BE2C (cell line): ENCODE data around the gene SCGB3A1.

ENCODE experiments used
- DNase-seq: peaks from one replicate; pipeline ENCODE4 v3.0.0-alpha.2; 2020
- H3K27me3 ChIP-seq: fragments of 250-450 bp; sonication (Bioruptor Pico); 2 replicates; pipeline ENCODE4 v1.5.1; 2020; ENCODE audit warnings: mild to moderate bottlenecking
- H3K36me3 ChIP-seq: fragments of 250-450 bp; sonication (Bioruptor Pico); 2 replicates; pipeline ENCODE4 v1.5.1; 2020; ENCODE audit warnings: mild to moderate bottlenecking
- H3K4me1 ChIP-seq: fragments of 250-450 bp; sonication (Bioruptor Pico); 2 replicates; pipeline ENCODE4 v1.5.1; 2020
- H3K4me3 ChIP-seq: 2 replicates; pipeline ENCODE4 v1.5.1; 2011; ENCODE audit warnings: low read depth, low read length
- H3K9me3 ChIP-seq: fragments of 250-450 bp; sonication (Bioruptor Pico); 2 replicates; pipeline ENCODE4 v1.5.1; 2020
- TF ChIP-seq, protein P1 (sequence below): IDR thresholded peaks from 2 replicates; pipeline ENCODE4 v1.5.1; 2012; ENCODE audit warnings: mild to moderate bottlenecking, low read depth, low read length

The SCGB3A1 gene

DNA sequence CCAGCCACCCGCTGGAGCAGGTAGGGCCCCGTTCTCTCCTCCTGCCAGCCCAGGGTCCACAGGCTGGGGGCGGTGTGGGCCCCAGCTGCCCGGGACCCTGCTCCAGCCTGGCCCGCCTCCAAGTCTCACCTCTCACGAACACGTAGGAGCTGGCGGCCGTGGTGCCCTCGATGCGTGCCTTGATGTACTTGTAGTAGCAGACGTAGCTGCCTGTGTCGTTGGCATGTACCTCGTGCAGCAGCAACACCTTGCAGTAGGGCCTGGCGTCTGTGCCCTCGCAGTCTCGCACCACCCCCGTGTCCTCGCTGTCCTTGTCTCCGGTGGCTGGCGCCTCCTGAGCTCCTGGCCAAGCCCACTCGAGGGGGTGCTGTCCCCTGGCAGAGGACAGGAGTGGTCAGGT lies 39.1 kb upstream of the SCGB3A1 start:
- DNase-seq: no peak
- no peaks in the 10 kb centered on the region for H3K27me3 ChIP-seq
- no peaks in the 10 kb centered on the region for H3K36me3 ChIP-seq
- TF ChIP-seq, protein P1, sequence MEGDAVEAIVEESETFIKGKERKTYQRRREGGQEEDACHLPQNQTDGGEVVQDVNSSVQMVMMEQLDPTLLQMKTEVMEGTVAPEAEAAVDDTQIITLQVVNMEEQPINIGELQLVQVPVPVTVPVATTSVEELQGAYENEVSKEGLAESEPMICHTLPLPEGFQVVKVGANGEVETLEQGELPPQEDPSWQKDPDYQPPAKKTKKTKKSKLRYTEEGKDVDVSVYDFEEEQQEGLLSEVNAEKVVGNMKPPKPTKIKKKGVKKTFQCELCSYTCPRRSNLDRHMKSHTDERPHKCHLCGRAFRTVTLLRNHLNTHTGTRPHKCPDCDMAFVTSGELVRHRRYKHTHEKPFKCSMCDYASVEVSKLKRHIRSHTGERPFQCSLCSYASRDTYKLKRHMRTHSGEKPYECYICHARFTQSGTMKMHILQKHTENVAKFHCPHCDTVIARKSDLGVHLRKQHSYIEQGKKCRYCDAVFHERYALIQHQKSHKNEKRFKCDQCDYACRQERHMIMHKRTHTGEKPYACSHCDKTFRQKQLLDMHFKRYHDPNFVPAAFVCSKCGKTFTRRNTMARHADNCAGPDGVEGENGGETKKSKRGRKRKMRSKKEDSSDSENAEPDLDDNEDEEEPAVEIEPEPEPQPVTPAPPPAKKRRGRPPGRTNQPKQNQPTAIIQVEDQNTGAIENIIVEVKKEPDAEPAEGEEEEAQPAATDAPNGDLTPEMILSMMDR: no peak
- H3K4me3 ChIP-seq: no peak overlapping the region
- H3K9me3 ChIP-seq: no peaks in the 10 kb centered on the region; the same call in 1 of the 2 replicates
- no peaks in the 10 kb centered on the region for H3K4me1 ChIP-seq

DNA sequence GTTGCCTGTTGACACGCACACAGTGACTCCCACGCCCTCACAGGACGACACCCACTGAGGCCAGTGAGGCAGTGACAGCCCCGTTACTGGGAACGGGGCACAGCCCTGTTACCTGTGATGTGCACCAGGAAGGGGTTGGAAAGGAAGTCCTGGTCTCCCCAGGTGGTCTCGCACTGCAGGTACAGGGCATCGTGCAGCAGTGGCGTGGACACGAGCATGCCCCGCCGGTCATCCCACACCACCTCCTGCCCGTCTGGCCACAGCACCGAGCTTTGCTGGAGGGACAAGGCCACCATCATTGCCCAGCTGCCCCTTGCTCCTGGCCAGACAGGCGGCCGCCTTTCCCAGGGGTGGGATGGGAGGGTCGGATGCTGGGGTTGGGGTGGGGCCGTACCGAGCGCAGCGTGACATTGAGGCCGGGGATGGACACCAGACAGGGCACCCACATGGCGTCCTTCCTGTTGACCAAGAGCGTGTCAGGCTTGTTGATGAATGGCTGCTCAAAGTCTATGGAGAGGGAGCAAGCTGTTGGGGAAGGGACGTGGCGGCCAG lies 38.6 kb upstream of the SCGB3A1 start:
- Histone ChIP-seq H3K9me3 (no peaks in the 10 kb centered on the region; the same call in 1 of the 2 replicates), H3K4me3 (no peak overlapping the region), H3K27me3 (no peaks in the 10 kb centered on the region), H3K4me1 (no peaks in the 10 kb centered on the region), H3K36me3 (no peaks in the 10 kb centered on the region)
- DNase-seq: no peak
- TF ChIP-seq, protein P1: no peak

DNA sequence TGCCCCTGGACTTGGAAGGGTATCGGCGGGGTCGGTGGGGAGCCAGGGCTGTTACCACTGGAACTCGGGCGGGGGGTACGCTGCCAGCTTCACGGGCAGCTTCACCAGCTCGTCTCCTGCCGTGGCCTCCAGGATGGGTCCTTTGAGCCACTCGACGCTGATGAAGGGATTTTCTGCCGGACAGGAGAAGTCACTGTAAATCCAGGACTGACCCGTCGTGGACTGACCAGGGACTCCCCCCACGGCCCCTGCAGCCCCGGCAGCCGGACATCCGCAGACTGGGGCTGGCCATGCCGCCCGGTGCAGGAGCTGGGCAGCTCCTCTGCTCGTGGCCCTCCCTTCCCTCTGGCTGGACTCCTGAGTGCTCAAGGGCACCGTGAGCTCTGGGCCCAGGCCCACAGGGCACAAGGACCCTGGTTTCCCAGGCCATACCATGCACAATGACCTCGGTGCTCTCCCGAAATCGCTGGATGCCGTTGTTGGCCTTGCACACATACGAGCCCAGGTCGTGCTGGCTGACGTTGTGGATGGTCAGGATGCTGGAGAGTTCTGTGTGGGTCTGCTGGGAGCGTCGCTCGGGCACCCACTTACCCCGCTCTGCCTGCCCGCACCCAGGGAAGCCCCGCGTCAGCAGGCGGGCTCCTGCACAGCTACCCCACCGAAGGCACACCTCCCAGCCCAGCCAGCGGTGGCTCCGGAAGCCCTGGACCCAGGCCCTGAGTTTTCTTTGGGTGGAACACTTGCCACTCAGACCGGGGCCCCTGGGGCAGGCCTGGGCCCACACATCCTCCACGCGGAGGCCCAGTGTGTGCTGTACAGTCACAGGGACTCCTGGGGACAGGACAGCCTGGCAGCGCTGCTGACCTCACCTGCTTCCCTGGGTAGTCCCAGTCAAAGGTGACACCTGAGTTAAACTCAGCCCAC lies 37.8 kb upstream of the SCGB3A1 start:
- TF ChIP-seq, protein P1: no peak
- Histone ChIP-seq H3K4me1 (no peaks in the 10 kb centered on the region), H3K36me3 (no peaks in the 10 kb centered on the region), H3K27me3 (no peaks in the 10 kb centered on the region), H3K9me3 (no peaks in the 10 kb centered on the region; the same call in 1 of the 2 replicates), H3K4me3 (no peak overlapping the region)
- DNase-seq: no peak

DNA sequence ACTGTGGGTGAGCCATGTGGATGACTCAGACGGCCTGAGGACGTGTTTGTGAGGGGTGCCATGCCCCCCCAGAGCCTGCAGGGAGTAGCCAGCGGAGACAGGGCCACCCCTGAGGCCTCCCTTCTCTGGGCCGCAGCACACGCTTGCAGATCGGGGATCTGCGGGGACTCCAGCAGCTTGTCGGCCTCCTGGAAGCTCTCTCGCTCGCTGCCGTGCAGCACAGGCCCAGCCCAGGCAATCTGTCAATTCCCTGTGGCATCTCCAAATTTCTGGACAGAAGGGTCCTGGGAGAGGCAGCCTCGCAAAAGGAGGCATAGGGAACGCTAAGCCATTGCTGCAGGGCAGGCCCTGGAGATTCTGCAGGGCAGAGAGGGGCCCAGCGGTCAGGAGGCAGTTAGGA lies 36.9 kb upstream of the SCGB3A1 start:
- no peak for DNase-seq
- Histone ChIP-seq H3K4me3 (no peak overlapping the region), H3K27me3 (no peaks in the 10 kb centered on the region), H3K36me3 (no peaks in the 10 kb centered on the region), H3K9me3 (no peaks in the 10 kb centered on the region; the same call in 1 of the 2 replicates), H3K4me1 (no peaks in the 10 kb centered on the region)
- TF ChIP-seq, protein P1: no peak

DNA sequence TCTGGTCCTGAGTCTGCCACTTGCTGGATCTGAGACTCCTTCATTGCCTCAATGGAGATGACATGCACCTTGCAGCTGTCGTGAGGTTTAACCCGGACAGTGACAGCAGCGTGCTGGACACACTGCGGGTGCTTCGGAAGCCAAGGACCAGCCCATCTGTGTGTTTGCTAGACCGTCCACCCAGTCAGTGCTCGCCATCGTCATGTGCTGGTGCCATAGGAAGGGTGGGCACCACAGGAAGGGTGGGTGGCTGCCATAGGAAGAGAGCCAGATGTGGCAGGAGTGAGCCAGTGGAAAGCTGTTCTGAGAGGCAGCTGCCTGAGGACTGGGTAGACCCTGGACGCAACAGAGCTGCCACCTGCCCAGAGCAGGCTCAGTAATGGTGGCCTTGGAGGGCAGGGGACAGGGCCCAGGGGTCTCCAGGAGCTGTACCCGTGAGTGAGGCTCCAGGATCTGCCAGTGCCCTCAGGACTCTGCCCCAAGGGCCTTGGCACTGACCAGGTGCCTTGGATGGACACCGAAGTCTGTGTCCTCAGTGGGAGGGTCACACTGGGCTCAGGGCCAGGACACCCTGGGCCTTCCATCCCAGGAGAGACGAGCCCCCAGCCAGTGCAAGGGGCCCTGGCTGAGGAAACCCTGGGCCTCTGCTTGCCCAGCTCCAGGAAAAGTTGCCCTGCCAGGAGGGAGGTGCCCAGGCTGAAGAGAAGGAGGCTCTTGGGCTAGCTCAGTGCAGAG lies 36.3 kb upstream of the SCGB3A1 start:
- TF ChIP-seq, protein P1: no peak
- DNase-seq: no peak
- Histone ChIP-seq H3K9me3 (no peaks in the 10 kb centered on the region), H3K36me3 (no peaks in the 10 kb centered on the region), H3K4me3 (no peak overlapping the region), H3K27me3 (no peaks in the 10 kb centered on the region), H3K4me1 (no peaks in the 10 kb centered on the region)
